PC-9 (cell line): ENCODE data around the gene ELF4.

Source experiments
- EZH2 ChIP-seq: fragments of 200-600 bp; sonication (generic); IDR thresholded peaks from 2 replicates; pipeline ENCODE4 v1.8.0; 2017; ENCODE audit warnings: antibody characterized with exemption, low read depth
- TF ChIP-seq, protein P1 (sequence below): fragments of 200-600 bp; sonication (generic); conservative IDR thresholded peaks from 2 replicates; pipeline ENCODE4 v1.6.1; 2017; ENCODE audit warnings: mixed run types, antibody characterized with exemption, mild to moderate bottlenecking, moderate library complexity

DNA sequence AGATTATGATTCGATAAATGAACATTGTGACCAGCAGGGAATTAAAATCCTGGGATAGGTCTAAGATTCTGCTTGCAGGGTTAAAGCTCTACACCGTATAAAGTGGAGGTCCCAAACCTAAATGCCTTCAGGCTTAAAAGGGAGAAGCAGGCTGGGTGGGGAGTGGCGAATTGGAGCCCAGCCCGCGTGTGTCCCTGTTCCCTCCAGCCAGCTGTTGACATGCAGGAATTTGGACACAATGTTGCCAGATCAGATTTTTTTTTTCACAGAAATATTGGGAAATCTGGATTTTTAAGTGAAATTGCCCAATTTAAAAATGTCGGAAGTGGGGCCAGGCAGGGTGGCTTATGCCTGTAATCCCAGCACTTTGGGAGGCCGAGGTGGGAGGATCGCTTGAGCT lies 60.5 kb downstream of the ELF4 start:
- TF ChIP-seq, protein P1, sequence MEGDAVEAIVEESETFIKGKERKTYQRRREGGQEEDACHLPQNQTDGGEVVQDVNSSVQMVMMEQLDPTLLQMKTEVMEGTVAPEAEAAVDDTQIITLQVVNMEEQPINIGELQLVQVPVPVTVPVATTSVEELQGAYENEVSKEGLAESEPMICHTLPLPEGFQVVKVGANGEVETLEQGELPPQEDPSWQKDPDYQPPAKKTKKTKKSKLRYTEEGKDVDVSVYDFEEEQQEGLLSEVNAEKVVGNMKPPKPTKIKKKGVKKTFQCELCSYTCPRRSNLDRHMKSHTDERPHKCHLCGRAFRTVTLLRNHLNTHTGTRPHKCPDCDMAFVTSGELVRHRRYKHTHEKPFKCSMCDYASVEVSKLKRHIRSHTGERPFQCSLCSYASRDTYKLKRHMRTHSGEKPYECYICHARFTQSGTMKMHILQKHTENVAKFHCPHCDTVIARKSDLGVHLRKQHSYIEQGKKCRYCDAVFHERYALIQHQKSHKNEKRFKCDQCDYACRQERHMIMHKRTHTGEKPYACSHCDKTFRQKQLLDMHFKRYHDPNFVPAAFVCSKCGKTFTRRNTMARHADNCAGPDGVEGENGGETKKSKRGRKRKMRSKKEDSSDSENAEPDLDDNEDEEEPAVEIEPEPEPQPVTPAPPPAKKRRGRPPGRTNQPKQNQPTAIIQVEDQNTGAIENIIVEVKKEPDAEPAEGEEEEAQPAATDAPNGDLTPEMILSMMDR = no peak
- no peak for TF ChIP-seq EZH2
